ENCODE results near the gene TMEM43.
A peak's percentile ranks its signal among the peaks of the same experiment; 100 is the strongest.

TMEM43 gene

GRCh38 chr3:14179795-14180194 is 54.9 kb downstream of the TMEM43 start:
- H3K9me3 ChIP-seq (ENCODE audit: insufficient read depth, low read depth, low read length), result no peaks in the 10 kb centered on the region
- H4K8ac ChIP-seq (ENCODE audit: low read depth, low read length), result no peak overlapping the region
- H4K91ac ChIP-seq (ENCODE audit: low read depth, low read length), result no peak overlapping the region
- H3K4me1 ChIP-seq (ENCODE audit: control insufficient read depth in 1 of 2, insufficient read depth in 2 of 2, low read length in 2 of 2), result peaks cover 2 to 7% of the 10 kb centered on the region in 2 experiments
- H2BK5ac ChIP-seq (ENCODE audit: low read depth, low read length, poor library complexity), result no peak overlapping the region
- H3K27ac ChIP-seq (ENCODE audit: low read depth, low read length), result no peak overlapping the region
- H3K79me2 ChIP-seq (ENCODE audit: control insufficient read depth, insufficient read depth, low read length, poor library complexity), result peaks cover 13% of the 10 kb centered on the region
- no peak overlapping the region for H2BK120ac ChIP-seq (ENCODE audit: insufficient read depth, low read length, poor library complexity)
- peak overlapping the region; percentile 55 for H3K4ac ChIP-seq (ENCODE audit: low read depth, low read length)
- H3K36me3 ChIP-seq (ENCODE audit: control insufficient read depth in 1 of 2, insufficient read depth in 2 of 2, low read length in 2 of 2), result peaks cover 4 to 7% of the 10 kb centered on the region in 2 experiments
- H3K14ac ChIP-seq (ENCODE audit: low read length), result no peak overlapping the region
- no peak overlapping the region for H3K23ac ChIP-seq (ENCODE audit: low read length)
- H3K18ac ChIP-seq (ENCODE audit: low read length), result no peak overlapping the region
- WGBS (ENCODE audit: extremely low coverage, insufficient coverage, insufficient read length), result no CpG with 5 or more reads among the region's 1 CpG
- H3K4me3 ChIP-seq (ENCODE audit: low read depth, low read length), result no peak overlapping the region
- H4K12ac ChIP-seq (ENCODE audit: low read depth, low read length), result no peak overlapping the region
- H3K4me2 ChIP-seq (ENCODE audit: low read length), result no peak overlapping the region
- no peak overlapping the region for H3K9ac ChIP-seq (ENCODE audit: low read length)
- H2AK5ac ChIP-seq (ENCODE audit: low read length), result no peak overlapping the region
- peaks cover 10% of the 10 kb centered on the region for H3K79me1 ChIP-seq (ENCODE audit: low read length)
- H2AFZ ChIP-seq (ENCODE audit: insufficient read depth, low read length, poor library complexity), result no peak overlapping the region
- no peak overlapping the region for H2BK12ac ChIP-seq (ENCODE audit: low read length)
- DNase-seq, result no peak
- no peaks in the 10 kb centered on the region for H3K27me3 ChIP-seq (ENCODE audit: insufficient read depth, low read length)

GRCh38 chr3:14181253-14181652 is 56.4 kb downstream of the TMEM43 start:
- no peak overlapping the region for H3K14ac ChIP-seq (ENCODE audit: low read length)
- no peak overlapping the region for H3K18ac ChIP-seq (ENCODE audit: low read length)
- no peak overlapping the region for H3K4ac ChIP-seq (ENCODE audit: low read depth, low read length)
- H2AFZ ChIP-seq (ENCODE audit: insufficient read depth, low read length, poor library complexity), result no peak overlapping the region
- H3K4me3 ChIP-seq (ENCODE audit: low read depth, low read length), result no peak overlapping the region
- H3K79me2 ChIP-seq (ENCODE audit: control insufficient read depth, insufficient read depth, low read length, poor library complexity), result peaks cover 13% of the 10 kb centered on the region
- H2AK5ac ChIP-seq (ENCODE audit: low read length), result no peak overlapping the region
- no peak overlapping the region for H4K91ac ChIP-seq (ENCODE audit: low read depth, low read length)
- peaks cover 10% of the 10 kb centered on the region for H3K79me1 ChIP-seq (ENCODE audit: low read length)
- peaks cover 9 to 15% of the 10 kb centered on the region in 2 experiments for H3K36me3 ChIP-seq (ENCODE audit: control insufficient read depth in 1 of 2, insufficient read depth in 2 of 2, low read length in 2 of 2)
- no peak overlapping the region for H2BK12ac ChIP-seq (ENCODE audit: low read length)
- no peaks in the 10 kb centered on the region for H3K9me3 ChIP-seq (ENCODE audit: insufficient read depth, low read depth, low read length)
- H3K23ac ChIP-seq (ENCODE audit: low read length), result no peak overlapping the region
- no peak overlapping the region for H3K27ac ChIP-seq (ENCODE audit: low read depth, low read length)
- no peak overlapping the region for H4K8ac ChIP-seq (ENCODE audit: low read depth, low read length)
- H2BK5ac ChIP-seq (ENCODE audit: low read depth, low read length, poor library complexity), result no peak overlapping the region
- WGBS (ENCODE audit: extremely low coverage, insufficient coverage, insufficient read length), result no CpG with 5 or more reads among the region's 3 CpGs
- DNase-seq, result no peak
- no peak overlapping the region for H4K12ac ChIP-seq (ENCODE audit: low read depth, low read length)
- peaks cover 2 to 5% of the 10 kb centered on the region in 2 experiments for H3K4me1 ChIP-seq (ENCODE audit: control insufficient read depth in 1 of 2, insufficient read depth in 2 of 2, low read length in 2 of 2)
- H3K4me2 ChIP-seq (ENCODE audit: low read length), result no peak overlapping the region
- no peak overlapping the region for H2BK120ac ChIP-seq (ENCODE audit: insufficient read depth, low read length, poor library complexity)
- no peak overlapping the region for H3K9ac ChIP-seq (ENCODE audit: low read length)
- no peaks in the 10 kb centered on the region for H3K27me3 ChIP-seq (ENCODE audit: insufficient read depth, low read length)

GRCh38 chr3:14183015-14183577 is 58.2 kb downstream of the TMEM43 start:
- Histone ChIP-seq H3K27me3 (ENCODE audit: insufficient read depth, low read length) (no peaks in the 10 kb centered on the region), H4K8ac (ENCODE audit: low read depth, low read length) (no peak overlapping the region), H3K4me2 (ENCODE audit: low read length) (no peak overlapping the region), H3K9me3 (ENCODE audit: insufficient read depth, low read depth, low read length) (no peaks in the 10 kb centered on the region), H3K79me2 (ENCODE audit: control insufficient read depth, insufficient read depth, low read length, poor library complexity) (peaks cover 5% of the 10 kb centered on the region), H3K14ac (ENCODE audit: low read length) (no peak overlapping the region), H3K4me1 (ENCODE audit: control insufficient read depth in 1 of 2, insufficient read depth in 2 of 2, low read length in 2 of 2) (no peaks in the 10 kb centered on the region), H3K18ac (ENCODE audit: low read length) (no peak overlapping the region), H2AFZ (ENCODE audit: insufficient read depth, low read length, poor library complexity) (no peak overlapping the region), H3K27ac (ENCODE audit: low read depth, low read length) (no peak overlapping the region), H2BK120ac (ENCODE audit: insufficient read depth, low read length, poor library complexity) (no peak overlapping the region), H4K12ac (ENCODE audit: low read depth, low read length) (no peak overlapping the region), H3K79me1 (ENCODE audit: low read length) (peaks cover 5% of the 10 kb centered on the region), H3K4ac (ENCODE audit: low read depth, low read length) (peak overlapping the region; percentile 27), H2BK12ac (ENCODE audit: low read length) (no peak overlapping the region), H3K9ac (ENCODE audit: low read length) (no peak overlapping the region), H3K23ac (ENCODE audit: low read length) (no peak overlapping the region), H3K36me3 (ENCODE audit: control insufficient read depth in 1 of 2, insufficient read depth in 2 of 2, low read length in 2 of 2) (peaks cover 13 to 22% of the 10 kb centered on the region in 2 experiments), H2AK5ac (ENCODE audit: low read length) (no peak overlapping the region), H4K91ac (ENCODE audit: low read depth, low read length) (no peak overlapping the region), H2BK5ac (ENCODE audit: low read depth, low read length, poor library complexity) (no peak overlapping the region), H3K4me3 (ENCODE audit: low read depth, low read length) (no peak overlapping the region)
- no CpG with 5 or more reads among the region's 2 CpGs for WGBS (ENCODE audit: extremely low coverage, insufficient coverage, insufficient read length)
- no peak for DNase-seq

GRCh38 chr3:14186854-14187458 is 62.1 kb downstream of the TMEM43 start:
- Histone ChIP-seq H3K36me3 (ENCODE audit: control insufficient read depth in 1 of 2, insufficient read depth in 2 of 2, low read length in 2 of 2) (peaks cover 11 to 19% of the 10 kb centered on the region in 2 experiments), H3K79me1 (ENCODE audit: low read length) (no peaks in the 10 kb centered on the region), H3K27ac (ENCODE audit: low read depth, low read length) (no peak overlapping the region), H3K4me1 (ENCODE audit: control insufficient read depth in 1 of 2, insufficient read depth in 2 of 2, low read length in 2 of 2) (no peaks in the 10 kb centered on the region), H2AFZ (ENCODE audit: insufficient read depth, low read length, poor library complexity) (no peak overlapping the region), H3K14ac (ENCODE audit: low read length) (no peak overlapping the region), H2BK5ac (ENCODE audit: low read depth, low read length, poor library complexity) (no peak overlapping the region), H2BK120ac (ENCODE audit: insufficient read depth, low read length, poor library complexity) (no peak overlapping the region), H4K12ac (ENCODE audit: low read depth, low read length) (no peak overlapping the region), H3K9me3 (ENCODE audit: insufficient read depth, low read depth, low read length) (no peaks in the 10 kb centered on the region), H4K8ac (ENCODE audit: low read depth, low read length) (no peak overlapping the region), H3K4me2 (ENCODE audit: low read length) (no peak overlapping the region), H2AK5ac (ENCODE audit: low read length) (no peak overlapping the region), H3K23ac (ENCODE audit: low read length) (no peak overlapping the region), H3K9ac (ENCODE audit: low read length) (no peak overlapping the region), H4K91ac (ENCODE audit: low read depth, low read length) (no peak overlapping the region), H3K4ac (ENCODE audit: low read depth, low read length) (no peak overlapping the region), H3K4me3 (ENCODE audit: low read depth, low read length) (no peak overlapping the region), H3K18ac (ENCODE audit: low read length) (no peak overlapping the region), H3K79me2 (ENCODE audit: control insufficient read depth, insufficient read depth, low read length, poor library complexity) (no peaks in the 10 kb centered on the region), H2BK12ac (ENCODE audit: low read length) (no peak overlapping the region), H3K27me3 (ENCODE audit: insufficient read depth, low read length) (no peaks in the 10 kb centered on the region)
- no CpG with 5 or more reads among the region's 5 CpGs for WGBS (ENCODE audit: extremely low coverage, insufficient coverage, insufficient read length)
- DNase-seq, result no peak
